ENCODE measurements around the gene KRTAP9-6.

DNA sequence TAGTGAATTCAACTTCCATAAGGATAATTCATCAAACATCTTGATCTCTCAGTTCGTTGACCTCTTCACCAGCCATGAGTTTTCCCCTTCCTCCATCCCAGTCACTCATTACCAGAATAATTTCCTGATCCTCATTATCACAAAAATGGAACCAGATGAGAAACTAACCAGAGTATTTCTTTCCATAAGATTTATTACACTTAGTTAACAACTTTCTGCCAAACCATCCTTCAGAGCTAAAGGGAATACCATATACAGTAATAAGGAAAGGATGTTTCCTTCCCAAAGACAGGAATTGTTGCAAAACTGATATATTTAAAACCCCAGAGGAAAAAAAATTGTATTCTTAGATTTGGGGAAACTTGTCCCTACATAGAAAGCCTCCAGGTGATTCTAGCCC is 28.8 kb downstream of the KRTAP9-6 start:
- TF ChIP-seq, protein P1, sequence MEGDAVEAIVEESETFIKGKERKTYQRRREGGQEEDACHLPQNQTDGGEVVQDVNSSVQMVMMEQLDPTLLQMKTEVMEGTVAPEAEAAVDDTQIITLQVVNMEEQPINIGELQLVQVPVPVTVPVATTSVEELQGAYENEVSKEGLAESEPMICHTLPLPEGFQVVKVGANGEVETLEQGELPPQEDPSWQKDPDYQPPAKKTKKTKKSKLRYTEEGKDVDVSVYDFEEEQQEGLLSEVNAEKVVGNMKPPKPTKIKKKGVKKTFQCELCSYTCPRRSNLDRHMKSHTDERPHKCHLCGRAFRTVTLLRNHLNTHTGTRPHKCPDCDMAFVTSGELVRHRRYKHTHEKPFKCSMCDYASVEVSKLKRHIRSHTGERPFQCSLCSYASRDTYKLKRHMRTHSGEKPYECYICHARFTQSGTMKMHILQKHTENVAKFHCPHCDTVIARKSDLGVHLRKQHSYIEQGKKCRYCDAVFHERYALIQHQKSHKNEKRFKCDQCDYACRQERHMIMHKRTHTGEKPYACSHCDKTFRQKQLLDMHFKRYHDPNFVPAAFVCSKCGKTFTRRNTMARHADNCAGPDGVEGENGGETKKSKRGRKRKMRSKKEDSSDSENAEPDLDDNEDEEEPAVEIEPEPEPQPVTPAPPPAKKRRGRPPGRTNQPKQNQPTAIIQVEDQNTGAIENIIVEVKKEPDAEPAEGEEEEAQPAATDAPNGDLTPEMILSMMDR (IDR thresholded peaks at IDR 0.05): no peak
- TF ChIP-seq POLR2A (IDR thresholded peaks at IDR 0.05) (no peak), EP300 (IDR thresholded peaks at IDR 0.05) (no peak), POLR2AphosphoS5 (IDR thresholded peaks at IDR 0.05) (no peak)
